ENCODE measurements around the gene SEC24C. TPM values are rescaled to one million over a fixed set of nuclear protein-coding genes. Genes with fewer than 3 reads are reported as not detected.
"Not testable (repeated sequence)": the region's sequence is repeated elsewhere in the genome, so short reads cannot be mapped to it uniquely, and the experiment has no call there.

The SEC24C gene
- 36.0 and 50.4 TPM in 2 replicates for total RNA-seq (ENCODE audit: low replicate concordance)

- Histone ChIP-seq H3F3A (ENCODE audit: low read depth) (peaks cover 30% of the 10 kb centered on the region), H3K27ac (peak within 1 kb of the TSS; percentile 89), H3K79me2 (ENCODE audit: low read depth) (peaks cover 46% of the 10 kb centered on the region), H3K4me1 (peaks cover 6% of the 10 kb centered on the region), H3K36me3 (no peaks in the 10 kb centered on the region), H3K4me2 (peak within 1 kb of the TSS; percentile 90), H4K20me1 (ENCODE audit: low read depth) (no peaks in the 10 kb centered on the region), H2AFZ (replicated peaks) (peak within 1 kb of the TSS; percentile 96), H3K9me3 (ENCODE audit: low read depth) (no peaks in the 10 kb centered on the region), H3K27me3 (no peaks in the 10 kb centered on the region), H3K4me3 (peak within 1 kb of the TSS; percentile 70), H3K9ac (peak within 1 kb of the TSS; percentile 80)
- Mint-ChIP-seq H3K27ac (peak within 1 kb of the TSS; percentile 99), H3K4me1 (peaks cover 21% of the 10 kb centered on the region), H3K9me3 (no peaks in the 10 kb centered on the region), H3K36me3 (peaks cover 2% of the 10 kb centered on the region), H3K27me3 (ENCODE audit: insufficient read depth, low read depth) (no peaks in the 10 kb centered on the region), H3K4me3 (peak within 1 kb of the TSS; percentile 99)
- TF ChIP-seq CTCF (IDR thresholded peaks at IDR 0.05) (no peak), EZH2phosphoT487 (IDR thresholded peaks at IDR 0.05) (no peak), EZH2 (IDR thresholded peaks at IDR 0.05) (no peak)
- DNase-seq (ENCODE audit: low spot score), result peak; percentile 95
These were observed at the start of gene SEC24C for GRCh38 chr10:73743905-73744663. TSS of gene SEC24C (plus strand) at chr10:73744372. CDS start at chr10:73746833, 2,461 bp downstream.

GRCh38 chr10:73695302-73695701, 48.9 kb upstream of the SEC24C start:
- not testable (repeated sequence) for DNase-seq (ENCODE audit: low spot score); H3K4me1 Mint-ChIP-seq; H3K36me3 ChIP-seq; H3K36me3 Mint-ChIP-seq; H3K27ac Mint-ChIP-seq; H3K4me2 ChIP-seq; H3K4me1 ChIP-seq; H4K20me1 ChIP-seq (ENCODE audit: low read depth); H3K27me3 ChIP-seq; H3K27ac ChIP-seq; H3K9ac ChIP-seq; H2AFZ ChIP-seq (replicated peaks); H3K79me2 ChIP-seq (ENCODE audit: low read depth); H3F3A ChIP-seq (ENCODE audit: low read depth); H3K9me3 Mint-ChIP-seq; H3K9me3 ChIP-seq (ENCODE audit: low read depth); H3K4me3 ChIP-seq; H3K4me3 Mint-ChIP-seq; H3K27me3 Mint-ChIP-seq (ENCODE audit: insufficient read depth, low read depth)

- not testable (repeated sequence) for H3K4me3 ChIP-seq; H3K9ac ChIP-seq; H3K4me2 ChIP-seq; H3K79me2 ChIP-seq (ENCODE audit: low read depth); H3K27ac ChIP-seq; H3K27ac Mint-ChIP-seq; H4K20me1 ChIP-seq (ENCODE audit: low read depth); H2AFZ ChIP-seq (replicated peaks); DNase-seq (ENCODE audit: low spot score); H3K27me3 Mint-ChIP-seq (ENCODE audit: insufficient read depth, low read depth); H3F3A ChIP-seq (ENCODE audit: low read depth); H3K4me1 Mint-ChIP-seq; H3K4me3 Mint-ChIP-seq; H3K9me3 Mint-ChIP-seq; H3K36me3 Mint-ChIP-seq; H3K9me3 ChIP-seq (ENCODE audit: low read depth); H3K4me1 ChIP-seq; H3K27me3 ChIP-seq; H3K36me3 ChIP-seq
These were observed 46.5 kb upstream of the SEC24C start, which contains the start of gene AGAP5 for GRCh38 chr10:73697675-73698159. TSS of gene AGAP5 (minus strand) at chr10:73698109. CDS start at chr10:73697755, 354 bp downstream.

- not testable (repeated sequence) for H3K36me3 ChIP-seq; H3K4me3 ChIP-seq; H3K79me2 ChIP-seq (ENCODE audit: low read depth); H3K9ac ChIP-seq; DNase-seq (ENCODE audit: low spot score); H3K9me3 Mint-ChIP-seq; H3K4me1 Mint-ChIP-seq; H3K27me3 ChIP-seq; H3F3A ChIP-seq (ENCODE audit: low read depth); H3K4me1 ChIP-seq; H2AFZ ChIP-seq (replicated peaks); H3K36me3 Mint-ChIP-seq; H3K27me3 Mint-ChIP-seq (ENCODE audit: insufficient read depth, low read depth); H3K27ac Mint-ChIP-seq; H3K27ac ChIP-seq; H3K9me3 ChIP-seq (ENCODE audit: low read depth); H4K20me1 ChIP-seq (ENCODE audit: low read depth); H3K4me2 ChIP-seq; H3K4me3 Mint-ChIP-seq
These were observed 45.4 kb upstream of the SEC24C start for GRCh38 chr10:73698819-73699218.

GRCh38 chr10:73703924-73704323, 40.2 kb upstream of the SEC24C start:
- H3K4me3 ChIP-seq; DNase-seq (ENCODE audit: low spot score); H3K36me3 Mint-ChIP-seq; H3K27me3 Mint-ChIP-seq (ENCODE audit: insufficient read depth, low read depth); H3K4me1 ChIP-seq; H3K4me1 Mint-ChIP-seq; H3K36me3 ChIP-seq; H3K9me3 ChIP-seq (ENCODE audit: low read depth); H3K4me3 Mint-ChIP-seq; H3K4me2 ChIP-seq; H3K79me2 ChIP-seq (ENCODE audit: low read depth); H4K20me1 ChIP-seq (ENCODE audit: low read depth); H3F3A ChIP-seq (ENCODE audit: low read depth); H3K27ac ChIP-seq; H3K9me3 Mint-ChIP-seq; H3K27ac Mint-ChIP-seq; H3K27me3 ChIP-seq; H2AFZ ChIP-seq (replicated peaks); H3K9ac ChIP-seq: not testable (repeated sequence)

GRCh38 chr10:73705506-73706072, 38.6 kb upstream of the SEC24C start:
- H3K4me1 Mint-ChIP-seq; H3K36me3 ChIP-seq; H3K4me3 ChIP-seq; H3K27me3 Mint-ChIP-seq (ENCODE audit: insufficient read depth, low read depth); H3K27me3 ChIP-seq; DNase-seq (ENCODE audit: low spot score); H3K79me2 ChIP-seq (ENCODE audit: low read depth); H3K9me3 Mint-ChIP-seq; H3K4me2 ChIP-seq; H3K4me3 Mint-ChIP-seq; H2AFZ ChIP-seq (replicated peaks); H3K9me3 ChIP-seq (ENCODE audit: low read depth); H3K4me1 ChIP-seq; H3K36me3 Mint-ChIP-seq; H3K9ac ChIP-seq; H3K27ac Mint-ChIP-seq; H3F3A ChIP-seq (ENCODE audit: low read depth); H4K20me1 ChIP-seq (ENCODE audit: low read depth); H3K27ac ChIP-seq: not testable (repeated sequence)

- not testable (repeated sequence) for H3K4me3 ChIP-seq; H3F3A ChIP-seq (ENCODE audit: low read depth); H3K36me3 Mint-ChIP-seq; H3K27me3 Mint-ChIP-seq (ENCODE audit: insufficient read depth, low read depth); H2AFZ ChIP-seq (replicated peaks); H3K4me1 Mint-ChIP-seq; H3K4me1 ChIP-seq; H3K36me3 ChIP-seq; H3K4me3 Mint-ChIP-seq; H3K4me2 ChIP-seq; H3K27me3 ChIP-seq; H3K79me2 ChIP-seq (ENCODE audit: low read depth); H3K9me3 ChIP-seq (ENCODE audit: low read depth); DNase-seq (ENCODE audit: low spot score); H3K9ac ChIP-seq; H3K27ac Mint-ChIP-seq; H4K20me1 ChIP-seq (ENCODE audit: low read depth); H3K27ac ChIP-seq; H3K9me3 Mint-ChIP-seq
These were observed 37.7 kb upstream of the SEC24C start for GRCh38 chr10:73706488-73706887.

Data from neural progenitor cell (in vitro differentiated cells).